Activated T-helper 2 cell treated with anti-CD3 and anti-CD28 coated beads, Interferon-gamma antibody, Interleukin-2, Interleukin-4, amounts not matched to agents 10 μg/mL and 5 μg/mL and 100 μg/mL, durations not matched to agents 14 hours and 24 hours and 36 hours (primary cell): ENCODE measurements around the gene ACVR2B. TPM values are rescaled to one million over a fixed set of nuclear protein-coding genes. Genes with fewer than 3 reads are reported as not detected.

ENCODE experiments used
- DNase-seq: peaks from one replicate; pipeline ENCODE4 v3.0.0; 2021; ENCODE audit warnings: low spot score
- H3K27ac Mint-ChIP-seq: one replicate; pipeline ENCODE4 v1.8.0; 2021; ENCODE audit warnings: mixed read lengths
- H3K27me3 Mint-ChIP-seq: one replicate; pipeline ENCODE4 v1.8.0; 2021; ENCODE audit warnings: low read depth, mixed read lengths
- H3K36me3 Mint-ChIP-seq: one replicate; pipeline ENCODE4 v1.8.0; 2021; ENCODE audit warnings: low read depth, mixed read lengths
- H3K4me1 Mint-ChIP-seq: one replicate; pipeline ENCODE4 v1.8.0; 2021; ENCODE audit warnings: low read depth, mixed read lengths
- H3K4me3 Mint-ChIP-seq: one replicate; pipeline ENCODE4 v1.8.0; 2021; ENCODE audit warnings: low read depth, mild to moderate bottlenecking, moderate library complexity, mixed read lengths
- H3K9me3 Mint-ChIP-seq: one replicate; pipeline ENCODE4 v1.8.0; 2021; ENCODE audit warnings: mixed read lengths
- intact Hi-C: fragments of 100-400 bp; cut with micrococcal nuclease; formaldehyde crosslinking; loops from one replicate; pipeline ENCODE4 v1.15.1; 2023
- total RNA-seq: library from RNA; stranded (reverse); gene quantifications from 2 replicates; pipeline ENCODE4 v1.2.3, GENCODE V29; 2022

Gene ACVR2B
- total RNA-seq, 1 donor from 2014 or later, result 12.0 TPM

DNA sequence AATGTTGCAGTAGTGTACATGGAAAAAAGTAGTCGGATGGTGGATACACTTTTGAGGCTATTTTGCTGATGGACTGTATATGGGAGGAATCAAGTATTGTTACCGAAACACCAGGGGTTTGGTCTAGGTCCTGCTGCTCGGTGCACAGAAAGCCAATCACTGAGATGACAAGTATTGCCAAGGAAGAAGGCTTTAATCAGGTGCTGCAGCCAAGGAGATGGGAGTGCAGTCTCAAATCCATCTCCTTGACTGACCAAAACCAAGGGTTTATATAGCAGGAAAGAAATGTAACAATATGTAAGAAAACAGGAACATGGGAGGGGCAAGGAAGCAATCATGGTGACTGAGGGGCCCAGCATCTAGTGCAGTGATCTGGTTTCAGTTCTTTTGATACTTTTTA, 2.8 kb upstream of the ACVR2B start:
- intact Hi-C loops, result no loop called here
- no peak overlapping the region for H3K27ac Mint-ChIP-seq
- H3K4me1 Mint-ChIP-seq, result peaks cover 10% of the 10 kb centered on the region
- H3K27me3 Mint-ChIP-seq, result peaks cover 23% of the 10 kb centered on the region
- H3K4me3 Mint-ChIP-seq, result no peak overlapping the region
- no peaks in the 10 kb centered on the region for H3K36me3 Mint-ChIP-seq
- no peak for DNase-seq
- peaks cover 9% of the 10 kb centered on the region for H3K9me3 Mint-ChIP-seq

DNA sequence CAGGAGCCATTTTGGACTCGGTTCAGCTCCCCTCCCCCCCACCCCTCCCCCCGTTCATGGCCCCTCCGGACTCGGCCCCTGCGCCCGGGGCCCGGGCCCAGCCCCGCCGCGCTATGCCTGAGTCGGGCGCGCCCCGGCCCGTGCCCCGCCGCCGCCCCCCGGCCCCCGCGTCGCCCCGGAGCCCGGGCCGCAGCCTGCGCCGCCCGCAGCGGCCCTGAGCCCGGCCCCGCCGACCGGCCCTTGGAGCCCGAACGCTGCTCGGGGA, 155 bp downstream of the ACVR2B start:
- Mint-ChIP-seq H3K36me3 (no peaks in the 10 kb centered on the region), H3K4me3 (peak overlapping the region; percentile 62), H3K4me1 (peaks cover 18% of the 10 kb centered on the region), H3K9me3 (peaks cover 9% of the 10 kb centered on the region), H3K27ac (no peak overlapping the region), H3K27me3 (peaks cover 22% of the 10 kb centered on the region)
- intact Hi-C loops, result loop anchor here (1.0 to 2.0 kb wide), 3 partner anchors 43 to 317 kb away; partner anchors contain the start of genes ACAA1, EXOG and XYLB
- no peak for DNase-seq

DNA sequence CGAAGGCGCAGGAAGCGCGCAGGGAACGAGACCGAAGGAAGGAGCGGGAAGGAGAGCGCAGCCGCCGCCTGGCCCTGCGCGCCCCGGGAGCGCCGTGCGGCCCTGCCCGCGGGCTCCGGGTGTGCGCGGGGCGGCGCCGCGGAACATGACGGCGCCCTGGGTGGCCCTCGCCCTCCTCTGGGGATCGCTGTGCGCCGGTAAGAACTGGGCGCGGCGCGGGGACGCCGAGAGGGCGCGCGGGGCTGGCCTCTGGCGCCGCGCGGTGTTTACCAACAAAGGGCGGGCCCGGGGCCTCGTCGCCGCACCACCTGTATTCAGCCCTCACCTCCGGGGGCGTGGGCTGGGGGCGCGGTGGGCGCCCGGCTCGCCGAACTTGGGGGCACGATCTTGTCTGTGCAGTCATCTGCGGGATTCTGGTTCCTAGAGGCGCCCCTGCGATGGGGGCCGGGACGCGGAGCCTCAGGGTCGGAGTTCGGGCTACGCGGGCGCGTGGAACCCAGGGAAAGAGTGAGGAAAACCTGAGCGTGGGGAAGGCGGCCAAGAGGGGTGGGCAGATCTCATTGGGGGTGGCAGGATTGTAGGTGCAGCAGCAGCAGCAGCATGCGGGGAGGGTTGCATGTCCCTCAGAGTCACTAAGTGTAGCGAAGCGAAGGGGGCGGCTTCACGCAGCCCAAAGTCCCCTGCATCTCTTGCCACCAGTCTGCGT, 641 bp downstream of the ACVR2B start:
- no peaks in the 10 kb centered on the region for H3K36me3 Mint-ChIP-seq
- H3K27me3 Mint-ChIP-seq, result peaks cover 22% of the 10 kb centered on the region
- peak overlapping the region; percentile 86 for H3K27ac Mint-ChIP-seq
- H3K9me3 Mint-ChIP-seq, result peaks cover 9% of the 10 kb centered on the region
- peaks cover 18% of the 10 kb centered on the region for H3K4me1 Mint-ChIP-seq
- peak; percentile 42 for DNase-seq
- peak overlapping the region; percentile 97 for H3K4me3 Mint-ChIP-seq
- intact Hi-C loops, result loop anchor here (1.0 to 2.0 kb wide), 2 partner anchors 42 to 317 kb away; partner anchors contain the start of genes ACAA1 and EXOG

DNA sequence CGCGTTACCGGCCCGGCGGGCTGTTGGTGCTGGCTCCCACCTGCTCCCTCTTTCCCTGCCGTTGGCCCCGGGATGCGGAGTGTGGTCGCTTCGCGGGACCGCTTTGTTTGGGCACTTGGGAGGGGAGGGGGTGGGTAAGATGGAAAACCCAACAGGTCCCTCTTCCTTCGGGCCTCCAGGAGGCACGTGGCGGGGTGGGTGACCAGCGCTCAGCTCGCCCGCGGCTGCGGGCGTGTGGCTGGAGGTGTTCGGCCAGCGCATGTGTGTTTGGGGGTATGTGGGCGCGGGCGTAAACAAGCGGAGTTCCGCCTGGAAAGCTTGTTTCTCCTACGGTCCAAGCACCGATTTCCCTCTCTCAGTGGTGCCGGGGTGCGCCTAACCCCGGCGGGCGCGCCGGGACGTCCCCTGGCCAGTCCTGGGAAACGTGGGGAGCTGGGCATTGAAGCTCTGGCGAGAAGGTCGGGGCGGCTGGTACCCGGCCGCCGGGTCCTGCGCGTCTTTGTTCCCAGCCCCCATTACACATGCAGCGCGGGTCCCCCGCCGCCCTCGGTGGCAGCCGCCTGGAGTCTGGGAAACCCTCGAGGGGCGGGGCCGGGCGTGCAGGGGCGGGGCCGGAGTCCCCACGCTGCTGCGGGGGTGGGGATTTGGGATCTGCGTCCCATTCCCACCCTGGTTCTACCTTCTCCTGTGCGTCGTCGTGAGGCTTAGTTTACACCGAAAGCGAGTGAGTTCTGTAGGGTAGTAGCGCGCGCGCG, 1.4 kb downstream of the ACVR2B start:
- H3K4me3 Mint-ChIP-seq, result peak overlapping the region; percentile 97
- intact Hi-C loops, result loop anchor here (1.0 to 2.0 kb wide), 2 partner anchors 42 to 318 kb away; partner anchors contain the start of genes ACAA1 and EXOG
- H3K27ac Mint-ChIP-seq, result peak overlapping the region; percentile 86

DNA sequence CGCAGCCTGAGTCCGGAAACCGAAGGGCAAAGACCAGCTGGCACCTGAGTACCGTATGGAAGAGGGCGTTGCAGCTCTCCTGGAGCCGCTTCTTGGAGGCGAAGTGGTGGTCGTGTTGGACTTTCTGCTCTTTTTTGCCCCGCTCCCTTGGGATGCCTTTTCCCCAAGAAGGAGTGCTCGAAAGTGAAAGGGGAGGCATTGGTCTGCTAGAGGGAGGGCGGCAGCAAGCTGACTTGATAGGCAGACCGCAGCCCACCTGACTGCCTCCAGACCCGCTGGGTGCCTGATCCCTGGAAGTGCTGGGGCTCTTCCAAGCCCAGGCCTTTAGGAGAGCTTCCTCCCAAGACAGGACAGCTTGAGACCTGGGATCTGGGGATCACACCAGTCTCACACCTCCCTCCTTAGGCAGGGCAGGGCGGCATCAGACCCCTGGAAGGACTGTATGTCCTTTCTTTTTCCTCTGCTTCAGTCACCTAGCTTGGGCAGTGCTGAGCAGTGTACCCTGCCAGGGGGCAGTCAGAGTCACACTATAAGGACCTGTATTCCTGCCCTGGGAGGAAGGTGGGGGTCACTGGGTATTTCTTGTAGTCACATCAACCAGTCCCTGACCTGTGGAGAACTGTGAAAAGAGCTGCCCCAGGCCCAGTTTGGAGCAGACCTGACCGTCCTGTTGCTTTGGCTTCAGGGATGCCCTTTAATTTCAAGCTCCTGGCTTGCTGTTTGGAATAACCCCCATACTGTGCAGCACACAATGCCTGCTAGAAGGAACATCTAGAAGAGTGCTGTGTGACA, 2.1 kb downstream of the ACVR2B start:
- peaks cover 11% of the 10 kb centered on the region for H3K27me3 Mint-ChIP-seq
- H3K4me3 Mint-ChIP-seq, result peak overlapping the region; percentile 97

More for the DNA sequence above, 1.4 kb downstream of the ACVR2B start:
- peak; percentile 29 for DNase-seq
- no peaks in the 10 kb centered on the region for H3K36me3 Mint-ChIP-seq
- peaks cover 9% of the 10 kb centered on the region for H3K9me3 Mint-ChIP-seq
- peaks cover 17% of the 10 kb centered on the region for H3K27me3 Mint-ChIP-seq
- H3K4me1 Mint-ChIP-seq, result peaks cover 18% of the 10 kb centered on the region

DNA sequence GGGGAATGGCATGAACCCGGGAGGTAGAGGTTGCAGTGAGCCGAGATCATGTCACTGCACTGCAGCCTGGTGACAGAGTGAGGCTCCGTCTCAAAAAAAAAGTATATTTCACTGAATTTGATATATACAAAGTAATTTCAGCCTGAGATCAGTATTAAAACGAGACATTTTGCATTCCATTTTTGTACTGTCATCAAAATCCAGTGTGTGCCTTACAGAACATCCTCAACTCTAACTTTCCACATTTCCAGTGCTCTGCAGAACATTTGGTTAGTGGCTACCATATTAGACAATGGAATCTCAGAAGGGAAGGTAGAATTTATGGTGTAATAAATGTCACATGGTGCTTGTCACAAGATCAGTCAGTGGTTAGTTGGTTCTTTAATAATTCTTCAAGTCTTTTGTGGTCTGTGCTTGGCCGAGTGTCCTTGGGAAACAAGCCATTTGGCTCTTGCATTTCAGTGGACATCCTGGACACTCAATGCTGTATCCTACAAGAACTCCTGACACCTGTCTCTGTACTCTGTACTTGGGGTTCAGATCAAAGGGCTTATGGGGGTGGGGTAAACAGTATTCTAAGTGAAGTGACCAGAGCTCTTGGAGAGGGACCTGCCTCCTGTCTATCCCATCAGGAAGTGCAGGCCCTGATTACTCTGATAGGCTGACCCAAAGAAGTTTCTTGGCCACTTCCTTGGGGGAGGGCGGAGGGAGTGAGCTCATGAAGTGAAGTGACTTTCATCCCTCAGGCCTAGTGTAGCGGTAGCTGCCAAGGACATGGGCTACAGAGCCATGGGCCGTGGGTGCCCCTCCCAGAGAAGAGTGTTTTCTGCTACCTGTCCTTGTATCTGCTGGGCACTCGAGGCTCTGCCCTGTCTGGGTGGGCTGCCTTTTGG, 3.7 kb downstream of the ACVR2B start:
- Mint-ChIP-seq H3K9me3 (no peaks in the 10 kb centered on the region), H3K27ac (no peak overlapping the region), H3K36me3 (no peaks in the 10 kb centered on the region), H3K4me3 (no peak overlapping the region), H3K4me1 (peaks cover 18% of the 10 kb centered on the region), H3K27me3 (peaks cover 10% of the 10 kb centered on the region)
- DNase-seq, result no peak
- intact Hi-C loops, result no loop called here

More for the DNA sequence above, 2.1 kb downstream of the ACVR2B start:
- Mint-ChIP-seq H3K36me3 (no peaks in the 10 kb centered on the region), H3K9me3 (peaks cover 2% of the 10 kb centered on the region), H3K4me1 (peaks cover 18% of the 10 kb centered on the region), H3K27ac (no peak overlapping the region)
- intact Hi-C loops, result loop anchor here (2.0 kb wide), 1 partner anchor 41 kb away; the partner anchor contains the start of gene EXOG
- DNase-seq, result no peak

DNA sequence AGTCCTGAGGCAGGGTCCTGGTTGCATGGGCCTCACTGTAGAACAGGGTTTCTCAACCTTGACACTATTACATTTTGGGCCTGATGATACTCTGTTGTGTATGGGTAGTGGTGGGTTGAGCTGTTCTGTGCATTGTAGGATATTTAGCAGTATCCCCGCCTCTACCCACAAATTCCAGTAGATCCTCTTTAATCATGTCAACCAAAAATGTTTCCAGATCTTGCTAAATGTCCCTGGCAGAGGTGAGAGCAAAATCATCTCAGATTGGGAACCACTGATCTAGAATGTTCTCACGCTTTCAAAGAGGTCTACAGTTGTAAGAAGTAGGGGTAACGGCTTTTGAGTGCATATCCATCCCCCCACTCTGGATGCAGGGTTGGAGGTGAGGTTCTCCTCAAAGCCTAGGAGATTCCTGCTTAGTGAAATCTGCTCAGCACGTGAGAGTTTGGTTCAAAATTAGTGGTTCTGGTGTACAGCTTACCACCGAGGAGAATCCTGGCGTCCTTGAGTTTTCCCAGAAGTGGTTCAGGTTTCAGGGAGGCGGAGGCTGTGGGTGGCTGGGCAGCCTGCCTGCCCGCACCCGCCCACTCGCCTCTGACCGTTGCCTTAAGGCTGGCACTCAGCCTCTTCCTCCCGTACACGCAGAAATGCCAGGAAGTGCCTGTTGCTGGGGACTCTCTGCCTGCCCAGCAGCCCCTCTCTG, 5.3 kb downstream of the ACVR2B start:
- no peaks in the 10 kb centered on the region for H3K9me3 Mint-ChIP-seq
- intact Hi-C loops, result no loop called here
- DNase-seq, result no peak

DNA sequence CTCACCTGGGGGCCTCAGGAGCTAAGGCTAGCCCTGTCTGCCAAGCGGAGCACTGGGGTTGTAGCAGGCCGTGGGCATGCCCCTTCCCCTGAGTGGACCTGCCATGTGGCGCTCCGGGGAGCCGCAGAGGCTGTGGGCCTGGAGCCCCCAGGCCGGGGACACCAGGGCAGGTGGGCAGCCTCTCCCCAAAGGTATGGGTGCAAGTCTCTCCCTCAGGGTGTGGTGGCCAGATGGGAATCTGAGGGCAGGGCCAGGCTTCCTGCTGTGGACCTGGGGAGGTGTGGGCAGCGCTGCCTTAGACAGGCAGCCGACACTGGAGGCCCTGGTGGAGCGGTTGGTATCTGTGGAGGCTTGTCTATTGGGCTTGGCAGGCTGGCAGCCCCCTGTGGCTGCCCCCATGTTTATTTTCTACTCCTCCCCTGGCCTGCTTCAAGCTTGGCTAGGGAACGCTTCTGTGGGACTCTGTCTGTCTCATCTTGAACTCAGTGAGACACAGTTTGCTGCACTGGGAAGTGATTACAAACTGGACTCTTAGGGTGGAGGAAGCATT, 5.9 kb downstream of the ACVR2B start:
- H3K36me3 Mint-ChIP-seq, result no peaks in the 10 kb centered on the region
- no peak overlapping the region for H3K4me3 Mint-ChIP-seq
- no peak overlapping the region for H3K27ac Mint-ChIP-seq
- DNase-seq, result no peak
- peaks cover 11% of the 10 kb centered on the region for H3K4me1 Mint-ChIP-seq
- intact Hi-C loops, result no loop called here
- peaks cover 3% of the 10 kb centered on the region for H3K27me3 Mint-ChIP-seq
- H3K9me3 Mint-ChIP-seq, result peaks cover 4% of the 10 kb centered on the region

More for the DNA sequence above, 5.3 kb downstream of the ACVR2B start:
- Mint-ChIP-seq H3K4me1 (peaks cover 13% of the 10 kb centered on the region), H3K27me3 (peaks cover 5% of the 10 kb centered on the region), H3K27ac (no peak overlapping the region), H3K36me3 (no peaks in the 10 kb centered on the region), H3K4me3 (no peak overlapping the region)

DNA sequence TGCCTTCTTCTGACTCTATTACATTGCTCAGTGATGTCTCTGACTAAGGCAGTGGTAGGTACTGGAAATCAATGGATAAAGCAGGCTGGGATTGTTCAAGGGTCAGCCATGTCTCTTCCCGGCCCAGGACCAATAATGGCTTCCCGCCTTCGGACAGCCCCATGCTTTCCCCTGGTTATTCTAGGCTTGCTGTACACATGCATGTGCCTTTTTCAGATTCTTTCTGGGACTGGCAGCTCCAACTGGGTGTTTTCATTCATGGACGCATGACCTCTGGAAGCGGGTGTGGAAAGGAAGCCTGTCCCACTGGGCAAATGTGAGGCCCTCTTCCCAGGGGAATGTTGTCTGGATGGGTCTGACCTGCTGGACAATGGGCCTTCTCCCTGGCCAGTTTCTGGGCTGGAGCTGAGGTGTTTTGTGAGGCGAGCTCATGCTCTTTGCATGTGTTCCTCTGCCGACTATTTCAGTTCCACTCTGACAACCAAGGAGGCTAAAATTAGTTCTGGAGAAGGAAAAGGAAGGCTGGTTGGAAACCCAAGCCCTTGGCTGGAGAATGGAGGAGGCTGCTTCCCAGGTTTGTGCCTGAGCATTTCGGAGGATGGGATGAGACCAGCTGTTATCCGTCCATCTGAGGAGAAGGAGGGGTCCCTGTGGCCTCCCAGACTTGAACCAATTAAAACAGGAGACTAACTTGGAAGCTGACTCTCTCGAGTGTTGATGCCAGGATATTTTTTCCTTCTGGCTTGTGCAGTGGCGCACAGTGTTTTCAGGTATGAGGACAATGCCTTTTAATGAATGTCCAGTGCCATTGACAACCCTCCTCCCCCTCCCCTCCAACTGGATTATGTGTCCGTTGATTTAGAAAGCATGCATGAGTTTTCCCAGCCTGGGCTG, 6.9 kb downstream of the ACVR2B start:
- no peak for DNase-seq
- Mint-ChIP-seq H3K27ac (no peak overlapping the region), H3K9me3 (peaks cover 8% of the 10 kb centered on the region), H3K4me1 (peaks cover 8% of the 10 kb centered on the region), H3K27me3 (peaks cover under 1% of the 10 kb centered on the region), H3K36me3 (no peaks in the 10 kb centered on the region), H3K4me3 (no peak overlapping the region)
- intact Hi-C loops, result no loop called here

DNA sequence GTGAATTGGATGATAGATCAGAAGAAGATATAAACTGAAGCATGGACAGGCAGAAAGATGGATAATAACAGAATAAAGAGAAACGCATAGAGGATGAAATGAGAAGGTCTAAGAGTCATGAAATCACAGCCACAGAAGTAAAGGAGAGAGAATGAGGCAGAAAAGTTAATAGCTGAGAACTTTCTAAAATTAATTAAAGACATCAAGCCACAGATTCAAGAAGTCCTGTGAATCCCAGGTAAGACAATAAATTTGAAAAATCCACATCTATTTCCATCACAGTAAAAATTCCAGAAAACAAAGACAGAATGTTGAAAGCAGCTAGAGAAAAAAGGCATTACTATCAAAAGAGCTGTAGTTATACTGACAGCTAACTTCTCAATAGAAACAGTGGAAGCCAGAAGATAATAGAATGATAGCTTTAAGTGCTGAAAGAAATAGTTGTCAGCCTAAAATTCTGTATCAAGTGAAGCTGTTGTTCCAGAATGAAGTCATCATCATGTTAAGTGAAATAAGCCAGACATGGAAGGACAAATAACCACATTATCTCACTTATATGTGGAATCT, 12.0 kb downstream of the ACVR2B start:
- Mint-ChIP-seq H3K4me3 (no peak overlapping the region), H3K36me3 (peaks cover 11% of the 10 kb centered on the region), H3K4me1 (no peaks in the 10 kb centered on the region), H3K27ac (no peak overlapping the region), H3K9me3 (peaks cover 35% of the 10 kb centered on the region), H3K27me3 (no peaks in the 10 kb centered on the region)
- intact Hi-C loops, result no loop called here
- no peak for DNase-seq
